Muscle layer of colon (tissue), 2 donors: Measurements from ENCODE around the gene NHLH2.

ENCODE experiments used
- H3K27ac ChIP-seq: one replicate; pipeline ENCODE4 v1.7.0; 2013; ENCODE audit warnings: low read depth, mild to moderate bottlenecking, low read length, moderate library complexity
- H3K27me3 ChIP-seq, 2 donors: one replicate each; pipeline ENCODE4 v1.7.0; 2013; ENCODE audit warnings: low read length in 2 of 2, mild to moderate bottlenecking in 2 of 2; ENCODE audit not compliant: insufficient read depth in 2 of 2, control insufficient read depth in 1 of 2
- H3K36me3 ChIP-seq: one replicate; pipeline ENCODE4 v1.7.0; 2013; ENCODE audit warnings: mild to moderate bottlenecking, low read length; ENCODE audit not compliant: insufficient read depth
- H3K4me1 ChIP-seq: one replicate; pipeline ENCODE4 v1.7.0; 2013; ENCODE audit warnings: mild to moderate bottlenecking, low read length; ENCODE audit not compliant: insufficient read depth
- H3K4me3 ChIP-seq, 2 donors: one replicate each; pipeline ENCODE4 v1.7.0; 2013; ENCODE audit warnings: low read length in 2 of 2, low read depth in 1 of 2, mild to moderate bottlenecking in 1 of 2, moderate library complexity in 1 of 2
- H3K9ac ChIP-seq: one replicate; pipeline ENCODE4 v1.7.0; 2013; ENCODE audit warnings: low read length
- H3K9me3 ChIP-seq: one replicate; pipeline ENCODE4 v1.7.0; 2013; ENCODE audit warnings: mild to moderate bottlenecking, low read length
- donor health status: abdominal sarcoma.
- donor health status: Adenocarcinoma of cecum.

The NHLH2 gene

GRCh38 chr1:115794976-115795639 lies 45.8 kb downstream of the NHLH2 start:
- Histone ChIP-seq H3K27ac (no peak overlapping the region), H3K36me3 (no peaks in the 10 kb centered on the region), H3K4me1 (no peaks in the 10 kb centered on the region), H3K9ac (no peak overlapping the region), H3K27me3 (no peaks in the 10 kb centered on the region), H3K9me3 (no peaks in the 10 kb centered on the region), H3K4me3 (no peak overlapping the region)

GRCh38 chr1:115793162-115793561 lies 47.8 kb downstream of the NHLH2 start:
- no peak overlapping the region for H3K9ac ChIP-seq
- no peak overlapping the region for H3K27ac ChIP-seq
- H3K4me1 ChIP-seq, result no peaks in the 10 kb centered on the region
- no peaks in the 10 kb centered on the region for H3K9me3 ChIP-seq
- H3K27me3 ChIP-seq, result no peaks in the 10 kb centered on the region
- H3K4me3 ChIP-seq, result no peak overlapping the region
- no peaks in the 10 kb centered on the region for H3K36me3 ChIP-seq

GRCh38 chr1:115791816-115792215 lies 49.1 kb downstream of the NHLH2 start:
- H3K9me3 ChIP-seq, result no peaks in the 10 kb centered on the region
- H3K27ac ChIP-seq, result no peak overlapping the region
- no peaks in the 10 kb centered on the region for H3K36me3 ChIP-seq
- H3K27me3 ChIP-seq, result no peaks in the 10 kb centered on the region
- H3K4me1 ChIP-seq, result no peaks in the 10 kb centered on the region
- no peak overlapping the region for H3K9ac ChIP-seq
- H3K4me3 ChIP-seq, result no peak overlapping the region

DNA sequence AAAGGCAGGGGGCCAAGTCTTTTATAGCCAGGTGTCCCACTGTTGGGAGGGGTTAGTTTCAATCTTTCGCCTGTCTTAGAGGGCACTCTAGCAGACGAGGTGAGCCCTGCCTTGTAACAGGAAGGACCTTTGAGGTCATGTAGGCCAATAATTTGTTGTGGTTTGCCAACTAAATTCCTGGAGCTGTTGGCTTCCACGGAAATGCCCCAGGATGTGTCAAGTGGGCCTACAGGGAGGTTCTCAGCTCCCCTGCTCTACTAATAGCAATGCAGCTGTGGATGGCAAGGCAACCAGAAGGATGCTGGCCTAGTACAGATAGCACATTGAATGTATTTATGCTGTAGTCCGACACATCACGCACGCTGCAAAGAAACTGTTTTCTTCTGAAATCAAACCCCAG lies 50.1 kb downstream of the NHLH2 start:
- H3K4me1 ChIP-seq, result no peaks in the 10 kb centered on the region
- H3K4me3 ChIP-seq, result no peak overlapping the region
- no peaks in the 10 kb centered on the region for H3K36me3 ChIP-seq
- no peak overlapping the region for H3K27ac ChIP-seq
- H3K9ac ChIP-seq, result no peak overlapping the region
- no peaks in the 10 kb centered on the region for H3K9me3 ChIP-seq
- no peaks in the 10 kb centered on the region for H3K27me3 ChIP-seq

DNA sequence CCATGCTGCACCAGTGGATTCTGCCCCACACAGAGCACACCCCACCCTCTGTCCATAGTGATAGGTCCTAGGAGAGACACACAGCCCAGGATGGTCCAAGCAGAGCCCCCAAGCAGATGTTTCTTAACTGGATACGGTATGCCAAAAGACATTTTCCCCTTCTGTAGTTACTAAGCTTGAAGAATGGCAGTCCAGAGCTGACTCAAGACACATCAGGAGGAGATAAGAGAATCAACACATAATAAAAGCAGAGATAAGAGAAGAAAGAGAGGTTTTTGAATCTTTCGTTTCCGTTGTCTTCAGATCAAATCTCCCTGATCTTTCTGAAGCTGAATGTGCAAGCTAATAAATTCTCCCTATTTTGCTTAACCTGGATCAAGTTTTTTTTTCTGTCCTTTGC lies 50.6 kb downstream of the NHLH2 start:
- Histone ChIP-seq H3K4me1 (no peaks in the 10 kb centered on the region), H3K9ac (no peak overlapping the region), H3K27me3 (no peaks in the 10 kb centered on the region), H3K36me3 (no peaks in the 10 kb centered on the region), H3K9me3 (no peaks in the 10 kb centered on the region), H3K4me3 (no peak overlapping the region), H3K27ac (no peak overlapping the region)
